Lung microvascular endothelial cell (primary cell): Measurements from ENCODE around the gene TNFSF8. TPM values are rescaled to one million over a fixed set of nuclear protein-coding genes. Genes with fewer than 3 reads are reported as not detected.

ENCODE experiments used
- DNase-seq, 2 donors: peaks; one replicate each; pipeline versions ENCODE4 v3.0.0 to v3.0.0-alpha.2; 2010; ENCODE audit warnings: low read depth in 2 of 2
- total RNA-seq: library from RNA; depleted of rRNA; stranded (reverse); fragments of >200 nt; gene quantifications from 2 replicates; pipeline ENCODE4 v1.2.1, GENCODE V29; 2014

Gene TNFSF8
- not detected in 2 replicates for total RNA-seq

GRCh38 chr9:114930056-114930812 lies at the start of gene TNFSF8:
TSS of gene TNFSF8 (minus strand) at chr9:114930591. CDS start at chr9:114930303, 288 bp downstream.
- DNase-seq: no peak

- no peak for DNase-seq
Observed at GRCh38 chr9:114973216-114973615, 42.8 kb upstream of the TNFSF8 start.

GRCh38 chr9:114972510-114973136 lies 42.2 kb upstream of the TNFSF8 start:
- no peak for DNase-seq

- DNase-seq: no peak
Observed at GRCh38 chr9:114969269-114969668, 38.9 kb upstream of the TNFSF8 start.

GRCh38 chr9:114968671-114969070 lies 38.3 kb upstream of the TNFSF8 start:
- DNase-seq: peak in 1 of 2 donors; percentile 7

GRCh38 chr9:114965564-114965963 lies 35.2 kb upstream of the TNFSF8 start:
- no peak for DNase-seq

- DNase-seq: no peak
Observed at GRCh38 chr9:114962809-114963208, 32.4 kb upstream of the TNFSF8 start.

GRCh38 chr9:114960276-114960675 lies 29.9 kb upstream of the TNFSF8 start:
- DNase-seq: no peak

- DNase-seq: no peak
Observed at GRCh38 chr9:114958844-114959235, 28.4 kb upstream of the TNFSF8 start.

GRCh38 chr9:114958021-114958843 lies 27.8 kb upstream of the TNFSF8 start:
- no peak for DNase-seq

GRCh38 chr9:114957558-114957957 lies 27.2 kb upstream of the TNFSF8 start:
- DNase-seq: no peak

- DNase-seq: no peak
Observed at GRCh38 chr9:114954956-114955582, 24.7 kb upstream of the TNFSF8 start.

GRCh38 chr9:114953959-114954358 lies 23.6 kb upstream of the TNFSF8 start:
- peak in 1 of 2 donors; percentile 6 for DNase-seq

GRCh38 chr9:114953046-114953445 lies 22.7 kb upstream of the TNFSF8 start:
- no peak for DNase-seq

GRCh38 chr9:114950761-114951160 lies 20.4 kb upstream of the TNFSF8 start:
- DNase-seq: no peak

GRCh38 chr9:114947058-114947457 lies 16.7 kb upstream of the TNFSF8 start:
- no peak for DNase-seq

- no peak for DNase-seq
Observed at GRCh38 chr9:114945616-114946412, 15.4 kb upstream of the TNFSF8 start.

GRCh38 chr9:114941376-114941775 lies 11.0 kb upstream of the TNFSF8 start:
- DNase-seq: no peak

GRCh38 chr9:114938687-114939575 lies 8.5 kb upstream of the TNFSF8 start:
- DNase-seq: no peak

GRCh38 chr9:114937516-114937915 lies 7.1 kb upstream of the TNFSF8 start:
- no peak for DNase-seq
